HG02763 (cell line): ENCODE data around the gene PABPN1.

Experiments used
- ATAC-seq: cut with Tn5 transposase; IDR thresholded peaks from one replicate; pipeline ENCODE4 v1.9.1; 2021; ENCODE audit warnings: mild to moderate bottlenecking, moderate library complexity; ENCODE audit not compliant: unreplicated experiment

The PABPN1 gene

GRCh38 chr14:23326491-23327332 is 5.5 kb downstream of the PABPN1 start:
- no peak for ATAC-seq

GRCh38 chr14:23327947-23328744 is 6.9 kb downstream of the PABPN1 start:
- no peak for ATAC-seq

GRCh38 chr14:23335623-23336022 is 14.4 kb downstream of the PABPN1 start:
- no peak for ATAC-seq

GRCh38 chr14:23339506-23340268 is 18.4 kb downstream of the PABPN1 start:
- ATAC-seq = no peak

- no peak for ATAC-seq
Observed at GRCh38 chr14:23344481-23344880, 23.2 kb downstream of the PABPN1 start.

- ATAC-seq = no peak
Observed at GRCh38 chr14:23345987-23346692, 24.9 kb downstream of the PABPN1 start.

- ATAC-seq = no peak
Observed at GRCh38 chr14:23346693-23347405, 25.6 kb downstream of the PABPN1 start.

- no peak for ATAC-seq
Observed at GRCh38 chr14:23347406-23348296, 26.4 kb downstream of the PABPN1 start.

- ATAC-seq = no peak
Observed at GRCh38 chr14:23348297-23348655, 27.0 kb downstream of the PABPN1 start.

GRCh38 chr14:23349156-23349845 is 28.0 kb downstream of the PABPN1 start:
- ATAC-seq = no peak

GRCh38 chr14:23351681-23352505 is 30.6 kb downstream of the PABPN1 start:
- no peak for ATAC-seq

- ATAC-seq = no peak
Observed at GRCh38 chr14:23352506-23353432, 31.5 kb downstream of the PABPN1 start, which contains the start of gene SLC22A17. SLC22A17 (minus strand) TSS chr14:23352887.

GRCh38 chr14:23353433-23353780 is 32.1 kb downstream of the PABPN1 start:
- no peak for ATAC-seq

- ATAC-seq = no peak
Observed at GRCh38 chr14:23354990-23355389, 33.7 kb downstream of the PABPN1 start.

GRCh38 chr14:23355871-23356435 is 34.7 kb downstream of the PABPN1 start:
- ATAC-seq = no peak

GRCh38 chr14:23356662-23357061 is 35.4 kb downstream of the PABPN1 start:
- ATAC-seq = no peak
